Colon (tissue), 2 donors: ENCODE data around the gene ATG4A.

Experiments used
- FAIRE-seq: peaks from 2 replicates; lab custom pipeline; 2012; peaks lifted over from hg19 to GRCh38; lab: Jason Lieb, UNC
- donor health status: control.
- donor health status: control.

Gene ATG4A

GRCh38 chrX:108091264-108091877 lies at the start of gene ATG4A, which contains the start of gene PSMD10:
ATG4A (plus strand) TSS chrX:108091778; CDS start chrX:108091827, 49 bp downstream.
PSMD10 (minus strand) TSS chrX:108091542; CDS start chrX:108091520, 22 bp downstream.
- peak; percentile 97 for FAIRE-seq

- no peak for FAIRE-seq
Observed at GRCh38 chrX:108044554-108045256, 46.9 kb upstream of the ATG4A start, which contains the start of gene VSIG1. VSIG1 (plus strand) TSS chrX:108045065; CDS start chrX:108045131, 66 bp downstream.

- FAIRE-seq, result no peak
Observed at GRCh38 chrX:108049649-108050048, 41.9 kb upstream of the ATG4A start.

GRCh38 chrX:108053218-108053617 lies 38.4 kb upstream of the ATG4A start:
- FAIRE-seq, result peak; percentile 90

GRCh38 chrX:108055546-108055945 lies 36.0 kb upstream of the ATG4A start:
- no peak for FAIRE-seq

- no peak for FAIRE-seq
Observed at GRCh38 chrX:108059801-108060200, 31.8 kb upstream of the ATG4A start.

GRCh38 chrX:108064001-108064400 lies 27.6 kb upstream of the ATG4A start:
- FAIRE-seq, result no peak

GRCh38 chrX:108064613-108065012 lies 27.0 kb upstream of the ATG4A start:
- no peak for FAIRE-seq

GRCh38 chrX:108068121-108068520 lies 23.5 kb upstream of the ATG4A start:
- no peak for FAIRE-seq

- FAIRE-seq, result no peak
Observed at GRCh38 chrX:108070891-108071290, 20.7 kb upstream of the ATG4A start.

GRCh38 chrX:108071578-108071977 lies 20.0 kb upstream of the ATG4A start:
- FAIRE-seq, result no peak

GRCh38 chrX:108072746-108073145 lies 18.8 kb upstream of the ATG4A start:
- FAIRE-seq, result no peak

- no peak for FAIRE-seq
Observed at GRCh38 chrX:108081110-108081509, 10.5 kb upstream of the ATG4A start.

GRCh38 chrX:108087792-108088191 lies 3.8 kb upstream of the ATG4A start:
- FAIRE-seq, result no peak

GRCh38 chrX:108088511-108088910 lies 3.1 kb upstream of the ATG4A start:
- peak; percentile 5 for FAIRE-seq

- FAIRE-seq, result peak; percentile 18
Observed at GRCh38 chrX:108090491-108091263, 901 bp upstream of the ATG4A start.

GRCh38 chrX:108091878-108092291 lies 307 bp downstream of the ATG4A start:
- no peak for FAIRE-seq

- FAIRE-seq, result no peak
Observed at GRCh38 chrX:108097380-108097779, 5.8 kb downstream of the ATG4A start.

GRCh38 chrX:108105473-108105872 lies 13.9 kb downstream of the ATG4A start:
- FAIRE-seq, result no peak

GRCh38 chrX:108114541-108114940 lies 23.0 kb downstream of the ATG4A start:
- FAIRE-seq, result no peak

- peak; percentile 51 for FAIRE-seq
Observed at GRCh38 chrX:108117988-108118387, 26.4 kb downstream of the ATG4A start.

- no peak for FAIRE-seq
Observed at GRCh38 chrX:108121291-108121690, 29.7 kb downstream of the ATG4A start.

- no peak for FAIRE-seq
Observed at GRCh38 chrX:108122748-108123147, 31.2 kb downstream of the ATG4A start.
